NCI-H1436 (cell line): ENCODE data around the gene SEZ6L.

Experiments
- DNase-seq: peaks from one replicate; lab custom pipeline; 2025; lab: John Stamatoyannopoulos, UW

Gene SEZ6L

DNA sequence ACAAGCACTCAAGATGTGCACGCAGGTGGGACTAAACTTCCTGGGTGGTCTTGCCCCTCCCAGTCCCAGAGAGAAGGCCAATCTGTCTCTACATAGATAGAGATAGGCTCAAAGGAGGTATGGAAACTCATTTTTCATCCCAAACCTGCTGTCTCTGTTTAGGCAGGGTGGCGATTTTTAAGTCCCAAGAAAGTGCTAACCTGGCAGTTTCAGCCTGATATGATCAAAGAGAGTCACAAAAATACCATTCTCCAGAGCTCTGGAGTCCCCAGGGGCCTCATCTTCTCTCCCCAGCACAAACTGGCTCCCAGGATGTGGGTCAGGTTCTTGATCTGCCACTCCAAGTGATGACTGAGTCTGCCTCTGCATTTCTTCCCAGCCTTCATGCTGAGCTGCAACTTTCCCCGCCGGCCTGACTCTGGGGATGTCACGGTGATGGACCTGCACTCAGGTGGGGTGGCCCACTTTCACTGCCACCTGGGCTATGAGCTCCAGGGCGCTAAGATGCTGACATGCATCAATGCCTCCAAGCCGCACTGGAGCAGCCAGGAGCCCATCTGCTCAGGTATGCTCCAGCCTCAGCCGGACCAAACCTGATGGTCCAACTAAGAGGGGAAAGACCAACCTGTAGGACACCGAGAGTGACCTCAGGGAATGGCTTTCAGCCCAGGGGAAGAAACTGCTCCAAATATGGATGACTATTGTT lies 129.5 kb downstream of the SEZ6L start:
- DNase-seq: no peak

GRCh38 chr22:26302726-26303125 lies 133.5 kb downstream of the SEZ6L start:
- DNase-seq: no peak

- DNase-seq: no peak
These were observed 134.2 kb downstream of the SEZ6L start for GRCh38 chr22:26303475-26303874.

DNA sequence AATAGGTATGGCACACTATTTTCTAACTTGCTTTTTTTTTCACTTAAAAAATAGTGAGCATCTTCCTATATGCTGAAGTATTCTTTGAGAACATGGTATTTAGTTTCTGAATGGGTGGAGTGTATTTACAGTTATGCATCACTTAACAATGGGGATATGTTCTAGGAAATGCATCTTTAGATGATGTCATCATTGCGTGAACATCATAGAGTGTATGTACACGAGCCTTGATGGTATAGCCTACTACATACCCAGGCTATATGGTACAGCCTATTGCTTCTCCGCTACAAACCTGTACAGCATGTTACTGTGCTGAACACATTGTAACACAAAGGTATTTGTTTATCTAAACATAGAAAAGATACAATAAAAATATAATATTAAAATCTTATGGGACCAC lies 135.5 kb downstream of the SEZ6L start:
- no peak for DNase-seq

DNA sequence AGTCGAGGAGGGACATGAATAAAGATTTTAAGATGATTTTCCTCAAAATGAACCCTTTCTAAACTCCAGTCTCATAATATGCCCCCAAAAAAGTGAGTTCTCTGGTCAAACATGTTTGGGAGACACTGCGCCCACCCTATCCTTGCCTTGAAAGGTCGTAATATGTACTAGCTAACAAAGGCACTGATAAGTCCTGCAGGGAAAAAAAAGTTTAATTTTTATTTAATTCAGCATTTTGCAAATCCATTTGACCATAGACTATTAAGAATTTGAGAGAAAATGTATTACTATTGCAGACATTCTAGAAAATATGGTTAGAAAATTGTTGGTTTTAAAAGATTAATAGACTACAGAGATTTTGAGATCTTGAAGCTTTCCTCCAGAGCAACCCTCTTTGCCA lies 139.2 kb downstream of the SEZ6L start:
- DNase-seq: no peak

DNA sequence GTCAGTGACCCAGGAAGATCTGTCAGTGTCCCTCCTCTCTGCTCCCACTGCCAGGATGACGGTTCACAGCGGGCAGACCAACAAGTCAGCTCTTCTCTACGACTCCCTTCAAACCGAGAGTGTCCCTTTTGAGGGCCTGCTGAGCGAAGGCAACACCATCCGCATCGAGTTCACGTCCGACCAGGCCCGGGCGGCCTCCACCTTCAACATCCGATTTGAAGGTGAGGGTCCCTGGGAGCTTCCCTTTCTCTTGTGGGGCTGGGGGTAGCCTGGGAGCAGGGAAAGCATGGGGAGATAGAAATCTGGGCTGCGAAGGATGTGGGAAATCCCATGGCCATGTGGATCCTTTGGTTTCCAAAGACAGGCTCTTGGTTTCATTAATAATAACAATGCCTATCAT lies 141.4 kb downstream of the SEZ6L start:
- DNase-seq: no peak

GRCh38 chr22:26313291-26313690 lies 144.0 kb downstream of the SEZ6L start:
- DNase-seq: no peak

- DNase-seq: no peak
These were observed 144.9 kb downstream of the SEZ6L start for GRCh38 chr22:26314171-26314570.

GRCh38 chr22:26314656-26315055 lies 145.4 kb downstream of the SEZ6L start:
- DNase-seq: no peak

GRCh38 chr22:26316732-26317285 lies 147.5 kb downstream of the SEZ6L start:
- DNase-seq: no peak

DNA sequence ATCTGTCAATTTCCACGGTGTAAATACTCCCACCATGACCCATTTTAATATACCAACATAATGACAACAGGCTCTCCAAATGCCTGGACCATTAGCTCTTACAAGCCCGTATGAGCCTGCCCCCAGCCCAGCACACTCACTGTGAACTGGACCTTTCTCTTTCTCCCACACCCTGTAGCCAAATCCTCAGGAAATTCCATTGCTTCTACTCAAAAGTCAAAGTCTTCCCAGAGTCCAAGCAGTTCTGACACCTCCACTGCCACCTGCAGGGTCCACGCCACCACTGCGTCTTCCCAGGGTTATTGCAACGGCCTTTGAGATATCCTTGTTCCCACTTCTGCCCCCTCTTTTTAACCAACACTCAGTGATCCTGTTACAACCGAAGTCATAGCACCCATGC lies 149.7 kb downstream of the SEZ6L start:
- DNase-seq: no peak

GRCh38 chr22:26320447-26320846 lies 151.2 kb downstream of the SEZ6L start:
- DNase-seq: no peak

GRCh38 chr22:26321469-26321913 lies 152.2 kb downstream of the SEZ6L start:
- no peak for DNase-seq

DNA sequence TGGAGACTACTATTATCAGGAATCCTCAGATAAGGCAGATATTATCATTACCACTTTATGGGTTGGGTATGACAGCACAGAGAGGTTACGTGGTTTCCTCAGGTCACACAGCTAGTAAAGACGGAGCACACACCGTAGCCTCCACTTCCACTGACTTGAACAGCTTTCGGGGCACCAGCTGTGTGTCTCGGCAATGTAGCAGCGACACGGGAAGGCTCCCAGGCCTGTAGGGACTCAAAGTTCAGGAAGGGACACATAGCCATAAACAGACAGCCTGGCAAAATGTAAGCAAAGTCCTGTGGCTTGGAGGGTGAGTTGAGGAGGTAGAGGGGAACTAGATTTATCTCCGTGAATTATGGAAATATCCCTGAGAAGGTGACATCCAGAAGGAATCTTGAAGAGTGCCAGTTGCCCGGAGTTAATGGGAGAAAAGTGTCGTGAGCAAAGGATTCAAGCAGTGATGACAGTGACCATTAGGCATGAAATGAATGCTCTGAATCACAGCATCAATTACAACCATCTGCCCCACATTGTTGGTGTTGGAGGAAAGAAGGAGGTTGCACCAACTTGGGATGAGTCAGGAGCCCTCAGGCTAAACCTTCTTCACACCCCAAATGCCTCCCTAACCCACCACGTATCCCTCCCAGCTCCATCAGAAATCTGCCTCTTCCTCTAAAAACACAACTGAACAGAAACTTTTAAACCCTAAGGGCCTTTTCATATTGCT lies 153.1 kb downstream of the SEZ6L start:
- DNase-seq: no peak

DNA sequence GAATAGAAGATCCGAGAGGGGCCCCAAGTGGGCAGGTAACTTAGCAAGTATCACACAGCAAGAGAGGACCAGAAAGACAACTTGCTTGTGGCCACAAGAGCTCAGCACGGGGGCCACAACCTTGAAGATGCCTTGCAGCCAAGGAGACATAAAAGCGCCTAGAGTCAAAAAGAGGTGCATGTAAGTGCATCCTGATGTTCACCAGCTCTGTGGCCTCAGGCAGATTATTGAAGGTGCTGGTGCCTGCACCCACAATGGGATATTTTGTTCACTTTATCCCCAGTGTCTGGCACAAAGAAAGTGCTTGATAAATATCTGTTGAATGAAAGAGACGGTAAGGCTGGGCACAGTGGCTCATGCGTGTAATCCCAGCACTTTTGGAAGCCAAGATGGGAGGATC lies 153.8 kb downstream of the SEZ6L start:
- no peak for DNase-seq

- DNase-seq: no peak
These were observed 154.9 kb downstream of the SEZ6L start for GRCh38 chr22:26324150-26324549.

GRCh38 chr22:26325641-26326040 lies 156.4 kb downstream of the SEZ6L start:
- DNase-seq: peak; percentile 24

DNA sequence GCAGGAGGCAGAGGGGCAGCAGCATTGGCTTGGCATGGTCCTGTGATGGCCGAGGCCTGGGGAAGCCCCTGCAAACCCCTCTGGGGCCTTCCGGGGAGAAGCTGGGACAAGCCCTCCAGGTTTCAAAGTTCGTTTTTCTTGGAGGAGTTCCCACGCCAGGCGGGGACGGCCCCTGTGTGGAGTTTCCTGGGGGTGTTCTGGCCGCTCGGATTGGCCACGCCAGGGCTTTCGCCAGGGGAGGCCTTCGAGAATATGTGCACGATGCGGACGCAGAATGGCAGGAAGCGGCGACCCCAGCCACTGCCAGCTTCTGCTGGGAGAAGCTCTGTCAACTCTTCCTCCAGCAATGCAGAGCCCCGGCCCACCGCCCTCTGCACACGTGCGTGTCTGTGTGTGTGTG lies 157.5 kb downstream of the SEZ6L start:
- no peak for DNase-seq

DNA sequence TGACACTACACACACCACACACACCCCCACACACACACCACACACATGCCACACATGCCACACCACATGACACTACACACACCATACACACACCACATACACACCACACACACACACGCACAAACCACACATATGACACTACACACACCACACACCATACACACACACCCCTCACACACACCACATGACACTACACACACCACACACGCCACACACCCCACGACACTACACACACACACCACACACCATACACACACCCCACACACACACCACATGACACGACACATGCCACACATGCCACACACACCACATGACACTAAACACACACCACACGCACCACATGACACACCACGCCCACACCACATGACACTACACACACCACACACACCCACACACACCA lies 158.0 kb downstream of the SEZ6L start:
- no peak for DNase-seq

DNA sequence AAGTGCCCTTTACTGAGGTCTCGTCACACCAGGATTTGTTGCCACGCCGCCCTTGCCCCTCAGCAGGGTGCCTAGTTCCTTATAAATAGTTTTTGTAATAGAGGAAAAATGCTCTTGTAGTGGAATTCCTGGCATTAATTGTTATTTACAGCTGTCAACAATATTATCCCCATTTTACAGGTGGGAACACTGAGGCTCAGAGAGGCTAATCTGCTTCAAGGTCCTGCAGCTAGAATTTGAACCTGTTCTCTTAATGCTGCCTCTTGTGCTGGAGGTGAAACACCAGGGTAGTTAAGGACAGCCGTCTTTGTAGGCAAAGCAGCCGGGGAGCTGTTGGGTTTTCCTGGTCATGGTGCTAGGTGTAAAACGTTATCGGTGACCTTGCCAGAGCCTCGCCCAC lies 159.0 kb downstream of the SEZ6L start:
- DNase-seq: no peak

- peak; percentile 88 for DNase-seq
These were observed 161.8 kb downstream of the SEZ6L start for GRCh38 chr22:26330971-26331625.

DNA sequence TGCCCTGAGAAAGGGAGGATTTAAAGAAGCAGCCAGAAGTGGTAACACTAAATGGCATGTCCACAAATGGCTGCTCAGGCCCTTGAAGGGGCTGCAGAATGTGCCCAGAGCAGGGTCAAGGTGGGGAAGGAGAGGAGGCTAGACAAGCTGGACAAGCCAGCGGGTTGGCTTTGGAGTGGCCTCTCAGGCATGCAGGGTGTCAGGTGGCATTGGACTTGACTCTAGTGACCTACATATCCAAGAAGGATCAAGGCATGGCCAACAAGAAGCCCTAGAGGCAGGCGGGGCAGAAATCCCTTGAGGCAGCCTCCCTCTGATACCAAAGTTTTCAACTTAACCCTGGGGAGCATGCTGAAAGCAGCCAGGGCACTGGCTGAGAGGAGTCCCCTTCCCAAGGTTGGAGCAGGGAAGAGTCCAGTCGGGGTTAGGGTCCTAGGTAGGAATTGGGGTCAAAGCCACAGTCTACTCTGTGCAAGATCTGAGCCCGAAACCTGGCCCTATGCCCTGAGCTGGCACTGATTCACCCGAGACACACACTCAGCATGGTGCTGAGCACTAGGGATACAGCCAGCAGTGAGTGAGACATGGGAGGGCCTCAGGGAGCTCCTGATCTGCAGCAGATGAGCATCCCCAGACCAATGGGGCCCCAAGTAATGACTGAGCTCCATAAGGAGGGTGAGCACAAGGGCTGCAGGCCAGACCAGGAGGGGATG lies 164.0 kb downstream of the SEZ6L start:
- DNase-seq: no peak
